OCI-LY7 (cell line): Measurements from ENCODE around the gene NAGLU.

Experiments
- CTCF ChIP-seq: fragments of 200-600 bp; sonication (generic); conservative IDR thresholded peaks from 2 replicates; pipeline ENCODE4 v1.5.1; 2014; ENCODE audit warnings: mild to moderate bottlenecking, antibody characterized with exemption, low read length, moderate library complexity, mixed read lengths
- EZH2phosphoT487 ChIP-seq: fragments of 200-600 bp; sonication (generic); IDR thresholded peaks from 2 replicates; pipeline ENCODE4 v1.6.1; 2018; ENCODE audit warnings: low read depth, borderline replicate concordance, mild to moderate bottlenecking, mixed run types, antibody characterized with exemption, low read length, moderate library complexity, mixed read lengths

GRCh38 chr17:42579794-42580551 lies 43.9 kb downstream of the NAGLU start:
- TF ChIP-seq CTCF: no peak
- TF ChIP-seq EZH2phosphoT487: no peak
